ENCODE measurements around the gene GAPDHS.
A peak's percentile ranks its signal among the peaks of the same experiment; 100 is the strongest.

GAPDHS gene

GRCh38 chr19:35509018-35509652 lies 24.1 kb upstream of the GAPDHS start:
- in situ Hi-C loops (cut with HindIII; ENCODE audit: low pct_ligation_motif_present, low pct_unique_long_range_greater_than_20kb, low sequenced_read_pairs) = no loop called here
- peak; percentile 22 for DNase-seq

- in situ Hi-C loops (cut with HindIII; ENCODE audit: low pct_ligation_motif_present, low pct_unique_long_range_greater_than_20kb, low sequenced_read_pairs) = no loop called here
- peak; percentile 70 for DNase-seq
Observed at GRCh38 chr19:35509861-35510625, 23.2 kb upstream of the GAPDHS start.

GRCh38 chr19:35510626-35510964 lies 22.7 kb upstream of the GAPDHS start:
- DNase-seq = no peak
- in situ Hi-C loops (cut with HindIII; ENCODE audit: low pct_ligation_motif_present, low pct_unique_long_range_greater_than_20kb, low sequenced_read_pairs) = no loop called here

- in situ Hi-C loops (cut with HindIII; ENCODE audit: low pct_ligation_motif_present, low pct_unique_long_range_greater_than_20kb, low sequenced_read_pairs) = no loop called here
- DNase-seq = no peak
Observed at GRCh38 chr19:35511337-35511736, 21.9 kb upstream of the GAPDHS start.

- no peak for DNase-seq
- in situ Hi-C loops (cut with HindIII; ENCODE audit: low pct_ligation_motif_present, low pct_unique_long_range_greater_than_20kb, low sequenced_read_pairs) = no loop called here
Observed at GRCh38 chr19:35512831-35513627, 20.2 kb upstream of the GAPDHS start.

- no peak for DNase-seq
- in situ Hi-C loops (cut with HindIII; ENCODE audit: low pct_ligation_motif_present, low pct_unique_long_range_greater_than_20kb, low sequenced_read_pairs) = no loop called here
Observed at GRCh38 chr19:35513628-35514281, 19.5 kb upstream of the GAPDHS start, which contains the start of gene DMKN. Gene DMKN (minus strand): TSS chr19:35513649. CDS start chr19:35513475, 174 bp downstream.

- no peak for DNase-seq
- in situ Hi-C loops (cut with HindIII; ENCODE audit: low pct_ligation_motif_present, low pct_unique_long_range_greater_than_20kb, low sequenced_read_pairs) = no loop called here
Observed at GRCh38 chr19:35514282-35514809, 18.9 kb upstream of the GAPDHS start.

GRCh38 chr19:35516310-35516709 lies 16.9 kb upstream of the GAPDHS start:
- in situ Hi-C loops (cut with HindIII; ENCODE audit: low pct_ligation_motif_present, low pct_unique_long_range_greater_than_20kb, low sequenced_read_pairs) = no loop called here
- DNase-seq = no peak

GRCh38 chr19:35517342-35517741 lies 15.9 kb upstream of the GAPDHS start:
- in situ Hi-C loops (cut with HindIII; ENCODE audit: low pct_ligation_motif_present, low pct_unique_long_range_greater_than_20kb, low sequenced_read_pairs) = no loop called here
- no peak for DNase-seq

GRCh38 chr19:35518313-35518712 lies 14.9 kb upstream of the GAPDHS start:
- DNase-seq = peak; percentile 67

GRCh38 chr19:35519291-35519690 lies 14.0 kb upstream of the GAPDHS start:
- in situ Hi-C loops (cut with HindIII; ENCODE audit: low pct_ligation_motif_present, low pct_unique_long_range_greater_than_20kb, low sequenced_read_pairs) = no loop called here
- DNase-seq = no peak

More at GRCh38 chr19:35518313-35518712, 14.9 kb upstream of the GAPDHS start:
- in situ Hi-C loops (cut with HindIII; ENCODE audit: low pct_ligation_motif_present, low pct_unique_long_range_greater_than_20kb, low sequenced_read_pairs) = no loop called here

GRCh38 chr19:35521124-35521743 lies 12.0 kb upstream of the GAPDHS start:
- in situ Hi-C loops (cut with HindIII; ENCODE audit: low pct_ligation_motif_present, low pct_unique_long_range_greater_than_20kb, low sequenced_read_pairs) = no loop called here
- no peak for DNase-seq

- in situ Hi-C loops (cut with HindIII; ENCODE audit: low pct_ligation_motif_present, low pct_unique_long_range_greater_than_20kb, low sequenced_read_pairs) = no loop called here
- DNase-seq = no peak
Observed at GRCh38 chr19:35522745-35523327, 10.4 kb upstream of the GAPDHS start.

- in situ Hi-C loops (cut with HindIII; ENCODE audit: low pct_ligation_motif_present, low pct_unique_long_range_greater_than_20kb, low sequenced_read_pairs) = no loop called here
- no peak for DNase-seq
Observed at GRCh38 chr19:35524181-35524837, 8.9 kb upstream of the GAPDHS start.

GRCh38 chr19:35525873-35526272 lies 7.4 kb upstream of the GAPDHS start:
- in situ Hi-C loops (cut with HindIII; ENCODE audit: low pct_ligation_motif_present, low pct_unique_long_range_greater_than_20kb, low sequenced_read_pairs) = no loop called here
- DNase-seq = no peak

- in situ Hi-C loops (cut with HindIII; ENCODE audit: low pct_ligation_motif_present, low pct_unique_long_range_greater_than_20kb, low sequenced_read_pairs) = no loop called here
- DNase-seq = no peak
Observed at GRCh38 chr19:35528218-35529038, 4.8 kb upstream of the GAPDHS start, which contains the start of gene SBSN. Gene SBSN (minus strand): TSS chr19:35528311. CDS start chr19:35528281, 30 bp downstream.
